IMR-90 (cell line): ENCODE measurements around the gene TEX48.
A peak's percentile ranks its signal among the peaks of the same experiment; 100 is the strongest.

ENCODE experiments used
- CTCF ChIP-seq: conservative IDR thresholded peaks from 2 replicates; pipeline ENCODE4 v1.5.1; 2012; ENCODE audit warnings: mild to moderate bottlenecking, low read depth, low read length, improper control_type of control experiment
- MXI1 ChIP-seq: IDR thresholded peaks from 2 replicates; pipeline ENCODE4 v1.6.1; 2012; ENCODE audit warnings: low read depth, mild to moderate bottlenecking, low read length, moderate library complexity, borderline replicate concordance
- POLR2A ChIP-seq: IDR thresholded peaks from 2 replicates; pipeline ENCODE4 v1.6.1; 2012; ENCODE audit warnings: mild to moderate bottlenecking, low read depth, low read length

GRCh38 chr9:114674798-114675540 is 7.0 kb downstream of the TEX48 start:
- no peak for TF ChIP-seq POLR2A
- TF ChIP-seq CTCF: 0 out of 2 replicates have a peak, but pooled peaks have one; percentile 7
- TF ChIP-seq MXI1: no peak
